ENCODE results near the gene SPON1. TPM values are rescaled to one million over a fixed set of nuclear protein-coding genes. Genes with fewer than 3 reads are reported as not detected.

SPON1 gene
- total and polyA plus RNA-seq, 10 of the 15 experiments (the other 5 are each of a cell fraction or from before 2014, with no cell fraction given) = 0.13 to 1.1 (median 0.18) TPM; not detected in 5

GRCh38 chr11:14308897-14309387 lies 346.4 kb downstream of the SPON1 start (continued):
- TF ChIP-seq IRF3 (IDR thresholded peaks at IDR 0.05) (no peak), ATF7 (IDR thresholded peaks at IDR 0.05; ENCODE audit: low read depth) (peak; percentile 55; the same call in 1 of the 2 replicates), MAX (IDR thresholded peaks at IDR 0.05; ENCODE audit: low read depth, low read length) (no peak), SREBF2 (IDR thresholded peaks at IDR 0.05; ENCODE audit: low read length) (no peak), MXI1 (IDR thresholded peaks at IDR 0.05; ENCODE audit: low read depth, low read length) (no peak; the same call in 1 of the 2 replicates), HSF1 (IDR thresholded peaks at IDR 0.05; ENCODE audit: low read depth, low read length) (no peak), STAT1 (conservative IDR thresholded peaks at IDR 0.05) (no peak), NRF1 (conservative IDR thresholded peaks at IDR 0.05; ENCODE audit: low read depth, low read length) (no peak), NFYA (IDR thresholded peaks at IDR 0.05; ENCODE audit: borderline replicate concordance, low read depth, low read length) (no peak), TAF1 (IDR thresholded peaks at IDR 0.05; ENCODE audit: borderline replicate concordance, low read depth, low read length) (no peak), BHLHE40 (IDR thresholded peaks at IDR 0.05; ENCODE audit: borderline replicate concordance in 1 of 2, low read depth in 2 of 2, low read length in 1 of 2) (peak; percentile 3 to 39; a peak in 2 of 4 replicates), ZNF622 (IDR thresholded peaks at IDR 0.05) (no peak), FOXK2 (IDR thresholded peaks at IDR 0.05) (no peak), PBX3 (IDR thresholded peaks at IDR 0.05; ENCODE audit: insufficient replicate concordance, low read depth, low read length) (no peak), HDAC6 (IDR thresholded peaks at IDR 0.05; ENCODE audit: unreplicated experiment) (no peak), ZBTB33 (IDR thresholded peaks at IDR 0.05) (no peak), SUPT20H (IDR thresholded peaks at IDR 0.05; ENCODE audit: borderline replicate concordance, control insufficient read depth, low read depth, low read length) (no peak), BCL11A (IDR thresholded peaks at IDR 0.05; ENCODE audit: low read depth, low read length) (no peak), CEBPB (IDR thresholded peaks at IDR 0.05; ENCODE audit: borderline replicate concordance in 1 of 2, low read depth in 2 of 2, low read length in 2 of 2) (no peak), SKIL (IDR thresholded peaks at IDR 0.05; ENCODE audit: low read depth, poor library complexity, severe bottlenecking) (peak; percentile 64), TCF3 (IDR thresholded peaks at IDR 0.05; ENCODE audit: borderline replicate concordance, insufficient read depth, low read depth, low read length) (no peak), GATAD2B (conservative IDR thresholded peaks at IDR 0.05; ENCODE audit: low read depth) (no peak)
